KG1 (cell line): ENCODE measurements around the gene TFCP2L1.

Experiments used
- DNase-seq: peaks from one replicate; lab custom pipeline; 2025; lab: John Stamatoyannopoulos, UW

TFCP2L1 gene

GRCh38 chr2:121219866-121220265 lies 65.1 kb downstream of the TFCP2L1 start:
- DNase-seq, result no peak

DNA sequence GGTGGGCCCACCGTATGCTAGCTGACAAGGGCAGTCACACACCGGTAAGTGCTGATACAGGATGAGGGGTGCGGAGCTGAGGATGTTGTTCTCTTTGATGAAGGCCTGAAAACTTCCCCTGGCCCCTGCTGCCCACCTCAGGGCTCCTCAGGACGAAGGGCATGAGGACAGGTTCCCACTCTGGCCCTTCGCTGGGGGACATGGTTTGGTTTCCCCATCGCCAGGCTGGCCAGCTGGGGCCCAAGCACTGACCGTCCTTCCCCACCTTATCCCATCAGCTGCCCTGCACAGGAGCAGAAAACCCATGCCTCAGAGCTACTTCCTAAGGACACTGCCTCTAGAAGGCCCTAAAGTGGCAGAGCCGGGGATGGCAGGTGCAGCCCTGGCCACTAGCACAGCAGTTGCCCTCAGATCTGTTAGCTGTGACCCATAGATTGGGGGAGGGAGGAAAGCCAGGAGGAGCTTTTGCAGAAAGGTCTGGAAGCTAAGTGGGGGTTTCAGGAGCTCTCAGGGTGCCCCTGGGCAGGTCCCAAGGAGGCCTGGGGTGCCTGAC lies 66.5 kb downstream of the TFCP2L1 start:
- no peak for DNase-seq

GRCh38 chr2:121217627-121218026 lies 67.4 kb downstream of the TFCP2L1 start:
- no peak for DNase-seq

DNA sequence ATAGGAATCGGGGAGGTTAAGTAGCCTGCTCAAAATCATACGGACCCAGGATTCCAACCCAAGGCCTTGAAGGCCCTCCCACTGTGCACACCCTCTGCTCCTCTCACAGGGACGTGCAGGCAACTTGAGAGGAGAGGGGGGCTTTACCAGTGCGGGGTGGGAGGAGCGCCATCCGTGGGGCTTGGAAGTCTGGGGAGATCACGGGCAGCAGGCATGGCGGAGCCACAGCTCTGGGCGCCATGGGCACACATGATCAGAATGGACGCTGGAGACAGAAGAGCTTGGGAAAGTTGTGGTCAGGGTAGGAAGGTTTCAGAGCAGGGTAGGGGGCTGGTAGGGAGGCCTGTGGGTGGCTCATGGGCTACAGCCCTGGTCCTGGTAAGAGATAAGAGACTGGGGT lies 70.7 kb downstream of the TFCP2L1 start:
- DNase-seq, result no peak

DNA sequence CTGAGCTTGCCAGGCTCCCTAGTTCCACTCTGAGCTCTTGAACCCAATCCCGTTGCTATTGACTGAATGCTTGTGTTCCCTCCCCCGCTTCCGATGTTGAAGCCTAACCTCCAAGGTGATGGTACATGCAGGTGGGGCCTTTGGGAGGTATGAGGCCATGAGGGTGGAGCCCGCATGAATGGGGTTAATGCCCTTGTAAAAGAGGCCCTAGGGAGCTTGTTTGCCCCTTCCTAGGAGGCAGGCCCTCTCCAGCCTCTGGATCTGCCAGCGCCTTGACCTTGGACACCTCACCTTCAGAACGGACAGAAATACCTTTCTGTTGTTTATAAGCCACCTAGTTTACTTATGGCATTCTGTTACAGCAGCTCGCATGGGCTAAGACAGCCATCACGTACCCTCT lies 71.6 kb downstream of the TFCP2L1 start:
- no peak for DNase-seq

DNA sequence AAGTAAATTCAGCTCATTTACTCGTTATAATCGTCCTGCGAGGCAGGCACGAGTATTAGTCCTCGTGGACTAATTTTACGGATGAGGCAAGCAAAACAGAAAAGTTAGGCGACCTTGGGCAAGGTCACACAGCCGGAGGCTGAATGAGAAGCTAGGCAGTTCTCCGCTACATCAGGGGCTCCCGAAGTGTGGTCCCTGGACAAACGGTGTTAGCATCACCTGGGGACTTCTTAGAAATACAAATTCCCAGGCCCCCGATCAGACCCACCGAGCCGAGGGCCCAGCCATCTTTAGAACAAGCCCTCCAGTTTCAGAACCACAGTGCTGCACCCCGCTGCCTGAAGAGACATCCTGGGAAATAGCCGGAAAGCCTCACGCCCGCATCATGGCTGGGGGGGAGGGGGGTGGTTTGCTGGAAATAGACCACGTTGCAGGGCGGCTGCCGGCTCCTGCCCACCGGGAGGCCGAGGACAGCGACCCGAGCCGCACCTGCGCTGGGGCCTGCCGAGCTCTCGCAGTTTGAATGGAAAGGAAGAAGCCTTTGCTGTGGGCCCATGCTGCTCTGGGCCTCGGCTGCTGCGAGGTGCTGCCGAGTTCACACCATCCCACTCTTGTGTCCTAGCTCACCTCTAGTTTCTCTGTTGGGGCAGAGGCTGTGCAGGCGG lies 72.2 kb downstream of the TFCP2L1 start:
- DNase-seq, result no peak

DNA sequence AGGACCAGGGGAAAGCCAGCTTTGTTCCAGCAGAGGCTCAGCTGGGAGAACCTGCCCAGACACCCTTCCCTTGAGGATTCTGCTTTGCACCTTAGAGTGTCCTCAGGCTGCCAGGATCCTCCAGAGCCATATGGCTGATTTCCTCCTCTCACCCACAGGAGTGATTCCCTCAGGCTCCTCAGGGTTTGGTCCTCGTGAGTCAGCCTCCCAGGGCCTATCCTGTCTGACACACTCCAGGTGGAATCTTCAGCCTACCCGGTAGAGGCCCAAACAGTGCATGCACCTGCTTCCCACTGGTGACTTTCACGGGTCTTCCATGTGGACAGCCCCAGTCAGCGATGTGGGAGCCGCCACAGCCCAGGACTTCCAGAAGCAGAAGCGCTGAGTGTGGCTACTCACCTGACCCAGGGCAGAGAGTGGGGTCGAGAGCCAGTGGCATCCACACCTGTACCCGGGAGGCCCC lies 73.3 kb downstream of the TFCP2L1 start:
- DNase-seq, result no peak

DNA sequence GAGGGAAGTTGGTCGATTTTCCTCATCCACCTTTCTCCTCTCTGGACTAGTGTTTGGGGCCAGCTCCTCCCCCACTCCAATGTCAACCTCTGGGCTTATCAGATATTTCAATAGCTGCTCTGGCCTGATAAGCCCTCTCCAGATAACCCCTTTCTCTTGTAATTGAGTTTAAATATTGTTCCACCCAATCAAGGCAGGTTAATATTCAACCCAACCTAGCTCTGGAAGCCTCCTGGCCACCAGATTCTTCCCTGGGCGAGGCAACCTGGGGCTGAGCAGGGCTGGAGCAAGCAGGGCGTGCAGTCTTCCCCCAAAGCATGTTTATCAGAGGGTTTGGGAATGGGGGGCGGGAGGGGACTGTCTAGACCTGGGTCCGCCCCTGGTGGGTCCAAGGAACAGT lies 73.8 kb downstream of the TFCP2L1 start:
- no peak for DNase-seq

DNA sequence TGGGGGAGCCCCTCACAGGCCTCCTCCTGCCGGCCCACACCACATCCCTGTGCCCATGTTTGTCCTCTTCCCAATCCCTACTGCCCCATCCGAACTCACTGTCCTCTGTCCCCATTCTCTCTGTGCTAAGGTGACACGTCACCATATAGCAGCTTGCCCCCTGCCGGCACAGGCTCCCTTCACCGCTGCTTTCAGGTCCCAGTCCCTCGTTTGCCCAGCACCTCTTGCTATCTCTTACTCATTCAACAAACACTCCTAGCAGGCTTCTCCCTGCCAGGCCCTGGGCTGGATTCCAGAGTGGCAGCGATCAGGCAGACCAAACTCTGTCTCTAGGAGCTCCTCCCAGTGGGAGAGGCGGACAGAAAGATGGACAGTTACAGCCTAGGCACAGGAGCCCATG lies 74.3 kb downstream of the TFCP2L1 start:
- DNase-seq, result no peak

DNA sequence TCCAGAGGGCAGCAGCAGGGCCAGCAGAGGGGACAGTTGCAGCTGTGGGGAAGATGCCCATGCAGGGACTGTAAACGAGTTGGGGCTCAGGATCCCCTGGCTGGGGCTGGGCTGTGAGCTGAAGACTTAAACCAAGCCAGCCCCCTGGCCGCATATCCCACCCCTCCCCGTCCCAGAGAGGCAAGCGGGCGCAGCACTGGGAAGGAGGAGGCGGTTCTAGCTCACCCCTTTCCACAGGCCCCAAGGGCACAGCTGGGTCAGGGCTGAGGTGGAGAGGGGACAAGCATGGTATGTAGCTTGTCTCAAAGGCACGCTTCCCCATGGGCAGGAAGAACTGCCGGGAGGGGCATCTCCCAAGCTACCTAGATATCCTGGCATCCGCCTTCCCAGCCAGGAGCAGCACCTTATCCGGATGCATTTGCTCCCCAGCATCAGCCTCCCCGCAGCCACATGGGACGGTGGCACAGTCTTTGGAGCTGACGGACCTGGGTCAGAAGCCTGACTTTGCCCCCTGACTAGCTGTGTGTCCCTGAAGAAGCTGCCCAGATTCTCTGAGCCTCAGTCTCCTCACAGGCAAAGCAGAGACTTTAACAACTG lies 75.9 kb downstream of the TFCP2L1 start:
- DNase-seq, result no peak

DNA sequence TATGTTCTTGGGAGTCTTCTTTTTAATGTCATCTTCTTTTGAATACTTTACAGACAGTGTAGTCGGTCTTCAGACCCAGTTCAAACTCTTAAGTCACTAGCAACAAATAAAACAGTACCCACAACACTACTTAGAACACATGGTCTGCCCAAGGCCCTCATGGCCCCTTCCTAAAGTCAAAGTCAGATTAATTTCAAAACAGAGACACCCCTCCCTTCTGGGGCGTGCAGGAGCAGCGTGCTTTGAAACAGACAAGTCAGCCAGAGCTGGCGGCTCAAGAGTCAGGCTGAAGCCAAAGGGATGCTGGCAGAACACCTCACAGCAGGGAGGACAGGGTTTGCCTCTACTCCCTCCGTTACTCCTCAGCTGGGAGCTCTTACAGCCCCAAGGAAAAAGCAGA lies 77.5 kb downstream of the TFCP2L1 start:
- no peak for DNase-seq

DNA sequence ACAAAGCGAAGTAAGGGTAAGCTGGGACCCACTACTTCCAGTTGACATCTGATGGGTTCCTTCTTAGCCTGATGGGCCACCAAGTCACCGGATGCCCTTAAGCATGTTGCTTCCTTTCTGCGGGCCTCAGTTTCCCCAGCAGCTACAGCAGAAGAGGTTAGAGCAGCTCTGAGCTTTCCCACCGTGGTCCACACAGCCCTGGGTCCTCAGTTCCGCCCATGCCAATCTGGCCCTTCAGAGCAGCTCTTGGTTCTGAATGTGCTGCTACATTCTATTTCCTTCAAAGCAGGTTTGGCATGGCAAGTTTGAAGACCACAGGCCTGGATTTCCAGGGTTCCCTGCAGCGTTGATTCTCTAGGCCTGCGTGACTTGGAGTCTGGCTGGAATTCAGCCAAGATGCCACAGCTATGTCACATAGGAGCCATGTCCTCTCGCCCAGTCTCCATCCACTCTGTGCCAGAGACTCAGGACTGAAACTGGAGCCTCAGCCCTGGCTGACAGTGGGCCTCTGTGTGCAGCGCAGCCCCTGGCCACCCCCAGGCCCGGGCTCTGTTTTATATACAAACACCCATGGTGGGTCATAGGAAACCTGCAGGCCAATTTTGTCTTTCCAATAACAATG lies 79.6 kb downstream of the TFCP2L1 start:
- no peak for DNase-seq

- no peak for DNase-seq
Observed at GRCh38 chr2:121203591-121204249, 81.3 kb downstream of the TFCP2L1 start.

GRCh38 chr2:121202541-121203310 lies 82.3 kb downstream of the TFCP2L1 start:
- DNase-seq, result no peak

- no peak for DNase-seq
Observed at GRCh38 chr2:121201796-121202195, 83.2 kb downstream of the TFCP2L1 start.

- no peak for DNase-seq
Observed at GRCh38 chr2:121200419-121201315, 84.3 kb downstream of the TFCP2L1 start.

DNA sequence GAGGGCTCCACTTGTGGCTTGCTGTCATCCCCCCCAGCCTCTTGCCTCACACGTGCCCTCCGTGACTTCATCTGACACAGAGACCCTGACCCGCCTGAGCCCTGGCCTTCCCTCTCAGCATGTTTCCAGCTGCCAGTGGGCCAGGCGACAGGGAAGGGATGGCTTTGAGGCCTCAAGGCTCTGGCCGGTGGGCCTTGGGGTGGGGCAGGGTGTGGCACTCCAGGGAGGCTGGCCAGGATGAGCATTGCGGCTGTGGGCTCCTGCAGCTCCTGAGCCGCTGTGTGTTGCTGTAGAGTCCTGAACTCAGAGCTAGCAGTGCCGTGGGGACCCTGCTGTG lies 85.0 kb downstream of the TFCP2L1 start:
- DNase-seq, result no peak

GRCh38 chr2:121199281-121200010 lies 85.6 kb downstream of the TFCP2L1 start:
- DNase-seq, result no peak

GRCh38 chr2:121197369-121198091 lies 87.5 kb downstream of the TFCP2L1 start:
- no peak for DNase-seq

DNA sequence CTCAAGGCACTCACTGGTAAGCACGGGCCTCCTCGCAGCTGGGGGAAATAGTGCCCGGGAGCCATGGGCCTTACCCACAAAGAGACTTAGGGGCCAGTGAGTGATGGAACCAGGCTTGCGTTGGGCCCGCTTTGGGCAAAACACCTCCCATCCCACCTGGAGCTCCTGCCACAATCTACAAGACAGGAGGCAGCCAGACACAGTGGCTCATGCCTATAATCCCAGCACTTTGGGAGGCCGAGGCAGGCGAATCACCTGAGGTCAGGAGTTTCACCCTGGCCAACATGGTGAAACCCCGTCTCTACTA lies 88.2 kb downstream of the TFCP2L1 start:
- DNase-seq, result no peak
